HTR-8/SVneo (cell line): ENCODE results near the gene DTWD2.

Experiments
- DNase-seq: peaks from one replicate; pipeline ENCODE4 v3.0.0; 2011; ENCODE audit warnings: low spot score, mixed read lengths; ENCODE audit not compliant: insufficient read length
- FAIRE-seq: peaks from 2 replicates; lab custom pipeline; 2011; peaks lifted over from hg19 to GRCh38; lab: Jason Lieb, UNC

The DTWD2 gene

DNA sequence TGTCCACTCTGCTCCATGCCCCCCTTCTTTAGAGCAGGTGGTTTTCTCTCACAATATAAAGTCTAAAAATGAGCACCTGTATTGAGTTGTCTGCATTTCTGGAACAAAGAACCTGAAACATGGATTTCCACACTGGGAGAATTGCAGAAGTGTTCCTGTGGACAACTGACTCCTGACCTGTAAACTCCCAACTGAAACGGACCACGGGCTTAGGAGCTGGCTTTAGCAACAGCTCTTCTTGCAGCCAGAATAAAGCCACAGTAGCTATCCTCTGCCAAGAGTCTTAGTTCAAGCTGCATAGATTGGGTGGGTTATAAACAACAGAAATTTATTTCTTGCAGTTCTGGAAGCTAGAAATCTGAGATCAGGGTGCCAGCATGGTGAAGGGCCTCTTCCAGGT is 194.7 kb downstream of the DTWD2 start:
- DNase-seq (no peak), FAIRE-seq (no peak)

DNA sequence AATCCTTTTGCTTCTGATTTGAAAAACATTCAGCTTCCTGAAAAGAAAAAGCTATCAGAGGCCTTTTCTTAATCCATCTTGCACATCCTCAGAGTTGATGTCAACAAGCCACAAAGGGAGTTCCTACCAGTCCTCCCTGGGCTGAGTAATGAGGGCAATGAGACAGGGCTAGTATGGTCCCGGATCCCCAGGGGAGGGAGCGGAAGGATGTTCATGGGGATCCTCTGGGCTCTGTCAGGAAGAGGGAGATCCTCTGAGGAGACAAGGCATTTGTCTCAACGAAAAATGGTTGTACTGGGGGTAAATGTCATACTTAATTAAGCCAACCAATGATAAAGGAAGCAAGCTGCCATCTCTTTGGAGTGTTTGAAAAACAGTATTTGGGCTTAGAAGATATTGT is 195.3 kb downstream of the DTWD2 start:
- no peak for FAIRE-seq
- no peak for DNase-seq

DNA sequence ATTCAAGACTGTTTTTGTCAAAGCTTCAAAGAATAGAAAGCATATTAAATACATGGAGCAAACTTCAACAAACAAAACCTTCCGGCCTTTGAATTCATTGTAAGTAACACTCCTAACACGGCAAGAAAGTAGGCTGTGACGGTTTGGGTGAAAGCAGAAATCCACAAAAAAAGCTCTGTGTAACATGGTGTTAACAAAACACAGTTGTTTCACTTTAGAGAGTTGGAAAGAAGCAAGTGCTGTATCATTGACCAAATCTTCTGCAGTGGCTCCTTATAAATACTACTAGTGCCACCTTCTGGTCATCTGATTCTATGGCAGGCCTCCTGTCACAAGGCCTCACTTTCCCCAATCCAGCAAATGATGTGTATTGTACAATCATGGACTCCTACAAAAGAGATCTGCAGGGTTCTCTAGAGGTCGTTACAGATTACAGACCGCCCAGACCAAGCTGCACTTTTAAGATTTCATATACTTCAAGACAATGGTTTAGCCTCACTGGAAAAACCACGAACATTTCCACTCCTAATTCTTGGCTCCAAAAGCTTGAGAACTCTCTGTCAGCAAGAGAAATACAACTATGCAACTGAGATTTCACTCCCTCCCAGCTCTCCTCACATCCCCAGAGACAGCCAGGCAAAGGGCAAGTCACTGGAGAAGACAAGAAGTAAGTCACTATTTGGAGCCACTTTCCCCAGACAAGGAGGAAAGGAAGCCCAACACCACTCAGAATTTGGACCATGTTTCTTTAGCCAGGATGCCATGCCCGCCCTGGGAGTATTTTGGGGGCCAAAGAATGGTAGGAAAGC is 196.2 kb downstream of the DTWD2 start:
- no peak for FAIRE-seq

DNA sequence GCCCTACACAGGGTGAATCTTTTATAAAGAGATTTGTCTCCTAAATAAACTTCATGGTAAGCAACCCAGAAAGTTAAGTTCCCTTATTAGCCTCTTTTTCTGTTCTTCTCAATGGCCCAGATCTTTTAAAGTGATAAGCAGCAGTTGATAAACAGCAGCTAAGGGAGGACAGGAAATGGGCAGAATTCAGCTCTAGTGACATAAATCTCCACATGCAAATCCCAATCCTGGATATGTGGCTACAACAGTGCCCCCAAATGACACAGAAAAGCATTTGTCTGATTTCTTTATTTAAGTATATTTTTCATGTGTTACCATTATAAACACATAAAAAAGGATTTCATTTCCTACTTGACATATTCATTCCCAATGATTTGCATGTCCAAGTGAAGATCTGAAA is 199.0 kb downstream of the DTWD2 start:
- DNase-seq: peak; percentile 5
- FAIRE-seq: no peak

More for the DNA sequence above, 196.2 kb downstream of the DTWD2 start:
- peak; percentile 48 for DNase-seq

DNA sequence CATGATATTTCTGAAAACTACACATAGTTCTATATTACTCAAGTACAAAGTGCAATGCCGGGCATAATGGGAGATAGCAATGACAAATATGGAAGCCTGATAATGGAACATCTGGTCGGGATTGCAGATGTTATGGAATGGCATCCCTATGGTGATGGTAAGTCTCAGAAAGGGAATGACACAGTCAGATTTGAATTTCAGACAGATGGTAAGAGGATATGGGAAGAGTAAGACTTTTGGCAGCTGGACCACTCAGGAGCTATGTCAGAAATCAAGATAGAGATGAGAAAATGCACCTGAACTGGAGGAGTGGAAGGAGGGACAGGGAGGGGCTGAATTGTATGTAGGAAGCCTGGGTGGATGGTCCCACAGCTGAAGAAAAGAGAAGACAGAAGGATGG is 200.0 kb downstream of the DTWD2 start:
- FAIRE-seq (no peak), DNase-seq (no peak)
